ENCODE data around the gene HPGDS. TPM values are rescaled to one million over a fixed set of nuclear protein-coding genes. Genes with fewer than 3 reads are reported as not detected.

The HPGDS gene
- polyA plus RNA-seq, 1 of the 3 experiments (the other 2 are of a cell fraction), result not detected

GRCh38 chr4:94390804-94391410 lies 48.3 kb upstream of the HPGDS start (continued):
- no peak for TF ChIP-seq USF2 (IDR thresholded peaks at IDR 0.05; ENCODE audit: borderline replicate concordance, low read depth, low read length)
- no peak for TF ChIP-seq RFX5 (IDR thresholded peaks at IDR 0.05; ENCODE audit: low read length)

GRCh38 chr4:94389595-94390267 lies 47.1 kb upstream of the HPGDS start:
- TF ChIP-seq GATA2 (CRISPR knock-in tag; IDR thresholded peaks at IDR 0.05) (no peak), SMC3 (IDR thresholded peaks at IDR 0.05; ENCODE audit: low read depth, low read length) (no peak), FOXM1 (IDR thresholded peaks at IDR 0.05; ENCODE audit: low read depth) (no peak), RFX5 (IDR thresholded peaks at IDR 0.05; ENCODE audit: low read length) (no peak), MEF2A (IDR thresholded peaks at IDR 0.05; ENCODE audit: borderline replicate concordance, low read depth) (no peak), JUND (IDR thresholded peaks at IDR 0.05) (no peak), ZBTB33 (IDR thresholded peaks at IDR 0.05; ENCODE audit: borderline replicate concordance, low read depth) (no peak), REST (IDR thresholded peaks at IDR 0.05; ENCODE audit: low read depth, low read length) (no peak), RCOR1 (IDR thresholded peaks at IDR 0.05; ENCODE audit: low read length) (no peak), NFIC (IDR thresholded peaks at IDR 0.05; ENCODE audit: borderline replicate concordance) (no peak), USF1 (IDR thresholded peaks at IDR 0.05; ENCODE audit: borderline replicate concordance, low read depth) (no peak), YY1 (IDR thresholded peaks at IDR 0.05; ENCODE audit: low read depth) (no peak), FOSL2 (IDR thresholded peaks at IDR 0.05; ENCODE audit: borderline replicate concordance, low read depth) (no peak), CHD2 (IDR thresholded peaks at IDR 0.05; ENCODE audit: low read length, partially characterized antibody) (no peak), EZH2phosphoT487 (IDR thresholded peaks at IDR 0.05; ENCODE audit: borderline replicate concordance, low read depth) (no peak), FOXJ3 (CRISPR knock-in tag; IDR thresholded peaks at IDR 0.05) (no peak), IRF3 (IDR thresholded peaks at IDR 0.05; ENCODE audit: low read depth, low read length) (no peak)
- 61% methylated on average over 5 of the region's 5 CpGs for WGBS (ENCODE audit: low lambda C conversion rate)
- H2AFZ ChIP-seq (ENCODE audit: low read depth), result no peak overlapping the region
- H3K4me1 ChIP-seq (ENCODE audit: control insufficient read depth in 1 of 2, insufficient read depth in 2 of 2, low read depth in 1 of 2, low read length in 1 of 2), result no peaks in the 10 kb centered on the region
- H3K9me2 ChIP-seq, result no peaks in the 10 kb centered on the region
- no peak overlapping the region for H3K9ac ChIP-seq
- no peaks in the 10 kb centered on the region for H3K27me3 ChIP-seq (ENCODE audit: insufficient read depth)
- H3F3A ChIP-seq (replicated peaks; ENCODE audit: insufficient read depth), result no peaks in the 10 kb centered on the region
- no peak overlapping the region for H3K4me2 ChIP-seq
- H3K4me3 ChIP-seq (ENCODE audit: low read depth in 2 of 2, low read length in 1 of 2), result no peak overlapping the region
- no peaks in the 10 kb centered on the region for H3K9me3 ChIP-seq
- POLR2A ChIA-PET, result no interaction called here
- H3K27ac ChIP-seq (ENCODE audit: low read depth in 2 of 2, low read length in 1 of 2), result no peak overlapping the region
- no peak for DNase-seq
- H3K79me2 ChIP-seq (ENCODE audit: insufficient read depth), result no peaks in the 10 kb centered on the region
- CTCF ChIA-PET, result interaction anchor here (0.9 to 2.8 kb wide), 9 partner anchors 9 to 598 kb away, joined by 3 to 30 read pairs (median 4); no protein-coding TSS in a partner anchor
- no peaks in the 10 kb centered on the region for H4K20me1 ChIP-seq (ENCODE audit: insufficient read depth)
- H3K36me3 ChIP-seq (replicated peaks in 1 of 2; ENCODE audit: control insufficient read depth in 1 of 2, insufficient read depth in 2 of 2, low read length in 1 of 2), result no peaks in the 10 kb centered on the region

Data from SK-N-SH (cell line).